HL-60/S4 treated with retinoic acid at 250 ng/mL for 4 days and 3 days (cell line): Measurements from ENCODE around the gene RPS6KA2.

Experiments
- in situ Hi-C: fragments of 300-500 bp; cut with MboI; formaldehyde crosslinking; loops from 2 replicates; pipeline ENCODE4 v1.7.0; 2022; ENCODE audit warnings: low sequenced_read_pairs

The RPS6KA2 gene

GRCh38 chr6:166627033-166627874 is at the start of gene RPS6KA2:
TSS of gene RPS6KA2 (minus strand) at chr6:166627251. CDS start at chr6:166627019, 232 bp downstream.
- in situ Hi-C loops: no loop called here

- in situ Hi-C loops: no loop called here
These were observed 49.3 kb upstream of the RPS6KA2 start for GRCh38 chr6:166676270-166676860.

- in situ Hi-C loops: no loop called here
These were observed 48.7 kb upstream of the RPS6KA2 start for GRCh38 chr6:166675736-166676135.

DNA sequence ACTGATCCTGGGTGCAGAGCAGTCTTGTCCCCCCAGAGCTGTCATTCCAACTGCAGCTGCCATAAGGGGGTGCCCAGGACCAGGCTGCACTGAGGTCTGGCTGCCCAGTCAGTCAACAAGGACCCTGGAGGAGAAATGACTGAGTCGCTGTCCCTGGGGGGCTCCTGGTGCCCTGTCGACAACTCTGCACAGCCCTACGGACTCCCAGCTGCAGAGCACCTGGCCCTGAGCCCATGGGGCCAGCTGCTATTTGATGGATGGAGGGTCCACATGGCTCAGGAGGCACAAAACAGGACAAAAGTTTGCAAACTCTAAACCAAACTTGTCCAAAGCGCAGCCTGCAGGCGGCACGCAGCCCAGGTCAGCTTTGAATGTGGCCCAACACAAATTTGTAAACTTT is 46.3 kb upstream of the RPS6KA2 start:
- in situ Hi-C loops: no loop called here

DNA sequence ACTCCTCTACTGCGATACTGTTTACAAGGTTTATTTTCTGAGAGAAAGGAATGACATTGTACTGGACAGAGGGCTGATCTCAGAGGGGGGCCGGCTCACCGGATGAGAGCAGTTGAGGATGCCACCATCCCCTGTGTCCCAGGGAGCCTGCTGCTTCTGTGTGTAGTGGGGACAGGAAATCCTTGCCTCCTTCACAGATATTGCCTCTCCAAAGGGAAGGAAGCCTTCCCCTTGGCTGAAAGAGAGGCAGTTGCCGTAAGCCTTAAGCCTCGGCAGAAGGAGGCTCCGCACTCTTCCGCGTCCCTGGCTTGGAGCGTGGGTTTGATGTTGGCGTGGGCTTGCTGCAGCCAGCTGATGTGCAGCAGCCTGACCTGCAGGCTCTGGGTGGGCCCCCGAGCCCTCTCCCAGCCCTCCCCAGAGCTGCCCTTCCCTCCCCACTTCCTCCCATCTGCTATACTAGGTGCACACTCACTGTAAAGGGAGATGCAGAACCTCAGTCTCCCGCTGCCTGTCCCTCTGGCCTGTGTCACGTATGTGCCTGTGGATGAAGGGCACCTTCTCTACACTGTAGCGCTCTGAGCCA is 45.7 kb upstream of the RPS6KA2 start:
- in situ Hi-C loops: no loop called here

GRCh38 chr6:166672146-166672545 is 45.1 kb upstream of the RPS6KA2 start:
- in situ Hi-C loops: no loop called here

- in situ Hi-C loops: no loop called here
These were observed 44.5 kb upstream of the RPS6KA2 start for GRCh38 chr6:166671434-166672081.

DNA sequence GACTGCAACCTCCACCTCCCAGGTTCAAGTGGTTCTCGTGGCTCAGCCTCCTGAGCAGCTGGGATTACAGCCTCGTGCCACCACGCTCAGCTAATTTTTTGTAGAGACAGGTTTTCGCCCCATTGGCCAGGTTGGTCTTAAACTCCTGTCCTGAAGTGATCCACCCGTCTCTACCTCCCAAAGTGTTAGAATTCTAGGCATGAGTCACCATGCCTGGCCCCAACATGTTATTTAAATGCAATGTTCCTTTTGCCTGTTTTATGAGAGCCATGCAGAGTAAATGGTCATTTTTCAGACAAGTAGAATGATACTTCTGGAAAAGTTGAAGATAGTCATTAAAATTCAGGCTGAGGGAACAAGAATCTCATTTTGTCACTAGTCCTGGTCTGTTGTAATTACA is 43.8 kb upstream of the RPS6KA2 start:
- in situ Hi-C loops: no loop called here

DNA sequence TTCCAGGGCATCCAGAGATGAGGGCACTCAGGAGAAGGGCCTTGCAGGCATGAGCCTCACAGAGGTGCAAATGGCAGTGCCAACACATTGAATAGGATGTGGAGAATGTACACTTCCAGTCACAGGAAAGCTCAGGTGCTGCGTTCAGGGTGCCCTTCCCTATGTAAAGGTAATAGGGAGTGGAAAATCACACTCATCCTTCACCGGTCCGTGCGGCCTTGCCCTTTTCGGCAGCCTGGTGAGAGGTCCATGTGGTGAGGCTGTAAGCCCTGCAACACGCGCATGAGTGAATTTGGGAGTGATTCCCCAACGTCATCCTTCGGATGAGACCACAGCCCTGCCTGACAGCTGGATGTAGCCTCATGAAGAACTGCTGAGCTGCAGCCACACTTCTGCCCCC is 43.0 kb upstream of the RPS6KA2 start:
- in situ Hi-C loops: no loop called here

GRCh38 chr6:166667796-166668610 is 41.0 kb upstream of the RPS6KA2 start:
- in situ Hi-C loops: no loop called here

DNA sequence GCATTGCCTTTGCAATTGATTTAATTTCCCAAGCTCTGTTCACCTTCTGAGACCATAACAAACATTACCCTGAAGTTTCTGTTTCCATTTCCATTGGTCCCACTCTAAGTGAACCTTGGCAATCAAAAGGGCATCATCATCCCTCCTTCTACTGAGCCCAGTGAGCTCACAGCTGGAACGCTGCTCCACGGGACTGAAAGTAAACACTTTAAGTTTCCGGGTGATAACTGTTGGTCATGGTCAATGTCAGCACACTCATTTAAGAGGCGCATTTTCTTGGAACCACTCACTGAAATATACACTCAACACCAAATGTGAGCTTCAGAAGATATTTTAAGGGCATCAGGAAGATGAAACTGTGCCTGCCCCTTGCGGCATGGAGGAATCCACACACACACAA is 37.1 kb upstream of the RPS6KA2 start:
- in situ Hi-C loops: no loop called here

- in situ Hi-C loops: no loop called here
These were observed 36.5 kb upstream of the RPS6KA2 start for GRCh38 chr6:166663568-166663967.

GRCh38 chr6:166662690-166663089 is 35.6 kb upstream of the RPS6KA2 start:
- in situ Hi-C loops: no loop called here

DNA sequence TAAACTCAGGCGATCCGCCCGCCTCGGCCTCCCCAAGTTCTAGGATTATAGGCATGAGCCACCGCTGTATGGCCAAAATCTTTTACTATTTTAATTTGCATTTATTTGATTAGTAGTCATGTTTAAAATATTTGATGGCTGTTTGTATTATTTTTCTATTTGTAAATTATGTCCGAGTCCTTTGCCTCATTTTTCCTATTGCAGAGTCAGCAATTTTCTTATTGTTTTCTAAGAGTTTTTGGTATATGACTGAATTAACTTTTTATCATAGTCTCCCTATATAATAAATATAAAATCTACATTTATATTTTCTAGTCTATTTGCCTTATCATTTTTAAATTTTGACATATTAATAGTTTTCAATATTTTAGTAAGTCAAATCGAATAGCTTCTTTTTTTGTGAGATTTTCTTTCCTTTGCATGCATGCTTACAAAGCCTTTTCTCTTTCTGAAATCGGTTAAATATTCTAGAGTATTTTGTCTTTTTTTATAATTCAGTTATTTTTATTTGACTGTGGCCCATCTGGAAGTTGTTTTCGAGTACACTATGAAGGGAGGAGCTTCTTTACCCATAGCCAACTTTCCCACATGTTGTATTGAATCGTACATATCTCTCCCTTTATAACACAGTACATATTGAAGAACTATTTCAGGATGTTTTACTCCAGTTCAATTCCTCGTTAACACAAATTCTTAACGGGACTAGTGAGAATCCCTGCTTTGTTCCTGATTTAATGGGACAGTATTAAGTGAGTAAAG is 34.5 kb upstream of the RPS6KA2 start:
- in situ Hi-C loops: no loop called here

GRCh38 chr6:166660157-166660688 is 33.2 kb upstream of the RPS6KA2 start:
- in situ Hi-C loops: no loop called here

DNA sequence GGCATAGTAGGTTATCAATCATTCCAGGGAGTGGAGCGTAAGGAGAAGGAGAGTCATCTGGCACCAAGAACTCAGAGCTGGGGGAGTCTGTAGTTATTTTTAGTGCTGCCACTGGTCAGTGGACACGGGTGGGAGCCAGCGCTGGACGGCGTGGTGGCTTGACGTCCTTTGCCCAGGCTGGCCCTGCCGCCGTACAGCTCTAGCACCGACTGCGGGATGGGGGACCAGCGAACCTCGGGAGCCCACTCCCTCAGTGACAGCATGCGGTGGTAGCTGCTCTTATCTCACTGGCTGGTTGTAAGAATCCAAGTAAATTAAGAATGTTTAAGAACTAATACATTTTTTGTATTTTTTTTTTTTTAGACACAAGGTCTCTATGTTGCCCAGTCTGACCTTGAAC is 32.5 kb upstream of the RPS6KA2 start:
- in situ Hi-C loops: no loop called here

DNA sequence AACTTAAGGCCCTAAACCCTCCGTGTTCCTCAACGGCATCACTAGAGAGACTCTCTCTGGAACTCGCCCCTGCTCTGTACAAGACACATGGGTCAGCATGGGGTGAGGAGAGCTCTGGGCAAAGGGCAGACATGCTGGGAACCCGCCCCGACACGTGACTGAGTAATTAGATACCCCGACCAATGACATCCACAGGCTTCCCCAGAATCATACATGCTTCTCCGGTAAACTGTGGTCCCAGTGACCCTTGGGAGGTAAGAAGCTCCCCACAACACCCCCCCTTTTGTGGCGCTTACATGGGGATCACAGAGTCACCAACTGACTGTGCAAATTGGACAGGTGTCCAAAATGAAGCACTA is 31.7 kb upstream of the RPS6KA2 start:
- in situ Hi-C loops: no loop called here

GRCh38 chr6:166658115-166658791 is 31.2 kb upstream of the RPS6KA2 start:
- in situ Hi-C loops: no loop called here

DNA sequence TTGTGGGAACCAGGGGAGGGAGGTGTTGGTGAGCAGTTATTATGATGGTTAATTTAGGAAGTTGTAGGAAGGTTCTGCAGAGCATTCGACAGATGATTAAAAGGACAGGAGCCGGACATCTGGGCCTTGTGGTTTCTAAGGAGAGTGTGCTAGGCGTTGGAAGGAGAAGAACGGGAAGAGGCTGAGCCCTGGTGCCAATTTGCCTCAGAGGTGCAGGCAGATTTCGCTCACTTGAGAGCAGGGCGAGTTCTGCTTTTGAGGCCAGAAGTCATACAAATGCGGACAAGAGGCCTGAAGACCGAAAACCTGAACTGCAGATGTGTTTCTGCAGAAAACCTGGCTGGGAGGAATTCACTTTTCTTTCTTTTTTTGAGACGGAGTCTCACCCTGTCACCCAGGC is 30.5 kb upstream of the RPS6KA2 start:
- in situ Hi-C loops: no loop called here
